RWPE1 (cell line): Measurements from ENCODE around the gene AP2B1.

Experiments
- CTCF ChIA-PET: fragments of 350-600 bp; sonication (Branson Sonifier 250); formaldehyde crosslinking; extraction: SDS; loops from one replicate; lab custom pipeline; 2021; lab: Yijun Ruan, JAX
- POLR2A ChIA-PET: fragments of 400-600 bp; formaldehyde crosslinking; extraction: SDS; loops from one replicate; lab custom pipeline; 2020; ENCODE audit warnings: antibody characterized with exemption; ENCODE audit not compliant: low non-redundant PET; lab: Yijun Ruan, JAX
- DNase-seq: peaks from one replicate; pipeline ENCODE4 v3.0.0; 2012; ENCODE audit warnings: low spot score
- H3K27ac ChIP-seq: fragments of 450-650 bp; 2 replicates; pipeline ENCODE4 v1.5.1; 2017
- CTCF ChIP-seq: fragments of 450-650 bp; conservative IDR thresholded peaks from 2 replicates; pipeline ENCODE4 v1.5.1; 2017; ENCODE audit warnings: low read depth, mild to moderate bottlenecking

The AP2B1 gene

DNA sequence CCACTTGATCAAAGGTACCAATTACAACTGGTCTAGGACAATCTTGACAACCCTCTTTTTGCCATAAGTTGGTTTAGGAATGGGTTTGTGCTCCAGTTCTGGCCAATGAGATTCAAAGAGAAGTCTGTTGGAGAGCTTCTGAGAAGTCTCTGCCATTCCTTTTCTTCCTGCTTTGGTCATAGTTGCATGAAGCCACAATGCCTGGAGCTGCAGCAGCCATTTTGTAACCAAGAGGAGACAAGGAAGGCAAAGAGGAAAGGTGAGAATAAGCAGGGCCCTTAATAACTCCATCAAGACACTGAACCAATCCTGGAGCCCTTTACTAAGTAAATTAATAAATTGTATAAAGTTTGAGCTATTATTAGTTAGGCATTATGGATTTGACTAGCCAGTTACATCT lies 170.1 kb downstream of the AP2B1 start:
- CTCF ChIA-PET, result interaction anchor here (1.4 to 2.4 kb wide), 2 partner anchors 10 to 48 kb away, joined by 3 to 19 read pairs; no protein-coding TSS in a partner anchor
- POLR2A ChIA-PET, result no interaction called here

GRCh38 chr17:35760587-35760986 lies 173.5 kb downstream of the AP2B1 start, which contains the start of gene C17orf50:
Gene C17orf50 (plus strand): TSS chr17:35760887. CDS start chr17:35760942, 55 bp downstream.
- no peak for TF ChIP-seq CTCF
- no peak for DNase-seq
- ChIA-PET POLR2A (no interaction called here), CTCF (interaction anchor here (0.6 kb wide), 1 partner anchor 20 kb away, joined by 5 read pairs; no protein-coding TSS in a partner anchor)
- no peak within 1 kb of the TSS for H3K27ac ChIP-seq

More for the DNA sequence above, 170.1 kb downstream of the AP2B1 start:
- no peak for DNase-seq
- TF ChIP-seq CTCF, result no peak
- no peak overlapping the region for H3K27ac ChIP-seq

DNA sequence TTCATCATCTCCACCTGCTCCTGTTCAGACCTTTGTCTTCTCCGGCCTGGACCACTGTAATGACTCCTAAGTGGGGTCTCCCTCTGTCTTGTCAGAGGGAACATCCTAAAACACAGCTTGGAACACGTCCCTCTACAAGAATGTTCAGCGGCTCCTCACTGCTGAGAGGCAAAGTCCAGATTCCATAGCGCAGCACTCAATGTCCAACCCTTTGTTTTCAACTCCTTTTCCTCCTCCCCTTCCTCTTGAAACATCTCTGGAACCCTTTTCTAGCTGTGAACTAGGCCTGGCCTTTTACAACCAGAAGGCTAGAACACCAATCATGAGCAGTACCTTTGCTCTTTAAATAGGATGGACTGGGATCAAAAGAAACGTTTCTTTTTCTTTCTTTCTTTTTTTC lies 174.5 kb downstream of the AP2B1 start:
- no peak for DNase-seq
- POLR2A ChIA-PET, result no interaction called here
- no peak for TF ChIP-seq CTCF
- no peak overlapping the region for H3K27ac ChIP-seq
- CTCF ChIA-PET, result interaction anchor here (0.8 to 3.1 kb wide), 2 partner anchors 44 to 47 kb away, joined by 3 to 54 read pairs; partner anchors contain the start of gene TAF15

- no peak for DNase-seq
- POLR2A ChIA-PET, result interaction anchor here (0.6 to 0.7 kb wide), 2 partner anchors 41 to 575 kb away, joined by 3 to 8 read pairs; no protein-coding TSS in a partner anchor
- no peak for TF ChIP-seq CTCF
- peak overlapping the region; percentile 37 for H3K27ac ChIP-seq
- CTCF ChIA-PET, result interaction anchor here (0.6 to 4.7 kb wide), 19 partner anchors 9 to 752 kb away, joined by 3 to 71 read pairs (median 5); partner anchors contain the start of genes AP2B1, GAS2L2, MMP28 and TAF15
These were observed 176.6 kb downstream of the AP2B1 start for GRCh38 chr17:35763767-35764122.

GRCh38 chr17:35764123-35764991 lies 177.2 kb downstream of the AP2B1 start:
- DNase-seq, result peak; percentile 91
- ChIA-PET CTCF (interaction anchor here (0.5 to 4.7 kb wide), 21 partner anchors 9 to 752 kb away, joined by 3 to 71 read pairs (median 4); partner anchors contain the start of genes AP2B1, GAS2L2, MMP28 and TAF15), POLR2A (interaction anchor here (0.6 kb wide), 1 partner anchor 41 kb away, joined by 3 read pairs; no protein-coding TSS in a partner anchor)
- TF ChIP-seq CTCF, result peak; percentile 93
- peak overlapping the region; percentile 37 for H3K27ac ChIP-seq

- ChIA-PET CTCF (interaction anchor here (0.7 to 4.7 kb wide), 3 partner anchors 29 to 44 kb away, joined by 3 to 71 read pairs (median 22); partner anchors contain the start of genes MMP28 and TAF15), POLR2A (no interaction called here)
- peak overlapping the region; percentile 37 for H3K27ac ChIP-seq
- DNase-seq, result no peak
- TF ChIP-seq CTCF, result no peak
These were observed 178.1 kb downstream of the AP2B1 start for GRCh38 chr17:35765086-35765710.
